HCT116 (cell line): Measurements from ENCODE around the gene ESF1. TPM values are rescaled to one million over a fixed set of nuclear protein-coding genes. Genes with fewer than 3 reads are reported as not detected.

Experiments used
- ATAC-seq: fragments of 200-7000 bp; cut with Tn5 transposase; 2 replicates; pipeline ENCODE4 v1.9.1; 2020; ENCODE audit warnings: mild to moderate bottlenecking, moderate library complexity
- BruUV-seq: library from RNA; stranded (reverse); fragments of 400-500 nt; replicated peaks from 2 replicates; lab custom pipeline; 2021; lab: Mats Ljungman, UMichigan
- CTCF ChIA-PET: fragments of 300-600 bp; sonication (Branson Sonifier 250); formaldehyde crosslinking; loops from one replicate; lab custom pipeline; 2021; ENCODE audit warnings: antibody characterized with exemption; lab: Charles Lee
- POLR2A ChIA-PET: fragments of 300-600, 350-600 bp; sonication (Branson Sonifier 250); formaldehyde crosslinking; loops from one replicate; lab custom pipeline; 2021; ENCODE audit warnings: antibody characterized with exemption; lab: Charles Lee
- RAD21 ChIA-PET, 2 experiments: fragments of 300-600 bp; sonication (Branson Sonifier 250); formaldehyde crosslinking; loops; one replicate each; lab custom pipeline; 2023; ENCODE audit warnings: low total read pairs in 2 of 2; ENCODE audit not compliant: uncharacterized antibody in 2 of 2, unreplicated experiment in 2 of 2, low non-redundant PET in 1 of 2; lab: Charles Lee
- DNase-seq: peaks from one replicate; pipeline ENCODE4 v3.0.0-alpha.2; 2010; ENCODE audit warnings: low read depth, low spot score
- H2AFZ ChIP-seq: fragments of 200-600 bp; shearing (Covaris generic), sonication (generic); 2 replicates; pipeline ENCODE4 v1.6.1; 2017; ENCODE audit warnings: low read depth, mixed run types, mixed read lengths, antibody characterized with exemption, low read length; ENCODE audit not compliant: poor library complexity, severe bottlenecking
- H3K27ac ChIP-seq: 2 replicates; pipeline ENCODE4 v1.5.1; 2012; ENCODE audit warnings: low read depth, low read length
- H3K27me3 ChIP-seq: fragments of 200-600 bp; sonication (generic); 2 replicates; pipeline ENCODE4 v1.6.1; 2016; ENCODE audit warnings: mixed run types, low read length, mixed read lengths; ENCODE audit not compliant: insufficient read depth
- H3K36me3 ChIP-seq, 2 experiments: fragments of 200-500 bp in 1 of 2; fragments of 200-600 bp in 1 of 2; sonication (Bioruptor generic) in 1 of 2; sonication (generic) in 1 of 2; 2 replicates each; pipeline versions ENCODE4 v1.5.1 to v1.6.1; 2014 to 2016; ENCODE audit warnings: low read length in 2 of 2, inconsistent platforms in 1 of 2, mixed read lengths in 1 of 2, mixed run types in 1 of 2; ENCODE audit not compliant: insufficient read depth in 2 of 2, control insufficient read depth in 1 of 2
- H3K4me1 ChIP-seq, 2 experiments: fragments of 200-600 bp in 1 of 2; sonication (generic) in 1 of 2; 2 replicates each; pipeline versions ENCODE4 v1.5.1 to v1.6.1; 2012 to 2017; ENCODE audit warnings: low read length in 2 of 2, inconsistent platforms in 1 of 2, mild to moderate bottlenecking in 1 of 2, mixed read lengths in 1 of 2, mixed run types in 1 of 2, moderate library complexity in 1 of 2; ENCODE audit not compliant: insufficient read depth in 2 of 2, control insufficient read depth in 1 of 2
- H3K4me2 ChIP-seq: fragments of 200-600 bp; sonication (generic); 2 replicates; pipeline ENCODE4 v1.6.1; 2017; ENCODE audit warnings: mixed run types, low read length, mixed read lengths
- H3K4me3 ChIP-seq, 2 experiments: fragments of 200-600 bp in 1 of 2; sonication (generic) in 1 of 2; replicated peaks in 1 of 2; 2 replicates each; pipeline ENCODE4 v1.5.1; 2011 to 2016; ENCODE audit warnings: low read length in 2 of 2, control low read depth in 1 of 2, low read depth in 1 of 2, mild to moderate bottlenecking in 1 of 2, mixed read lengths in 1 of 2, mixed run types in 1 of 2
- H3K79me2 ChIP-seq: fragments of 200-600 bp; sonication (generic); 2 replicates; pipeline ENCODE4 v1.6.1; 2017; ENCODE audit warnings: mild to moderate bottlenecking, mixed run types, low read length, moderate library complexity, mixed read lengths; ENCODE audit not compliant: insufficient read depth
- H3K9ac ChIP-seq: fragments of 200-600 bp; sonication (generic); 2 replicates; pipeline ENCODE4 v1.6.1; 2016; ENCODE audit warnings: low read length, mixed read lengths
- H3K9me2 ChIP-seq: fragments of 200-600 bp; sonication (generic), shearing (Covaris generic); 2 replicates; pipeline ENCODE4 v1.6.1; 2017; ENCODE audit warnings: mixed run types, mild to moderate bottlenecking, moderate library complexity; ENCODE audit not compliant: insufficient read depth
- H3K9me3 ChIP-seq, 2 experiments: fragments of 200-500 bp in 1 of 2; fragments of 200-600 bp in 1 of 2; sonication (Bioruptor generic) in 1 of 2; sonication (generic) in 1 of 2; 2 replicates each; pipeline ENCODE4 v1.6.1; 2014 to 2017; ENCODE audit warnings: low read length in 2 of 2, mixed read lengths in 2 of 2, inconsistent platforms in 1 of 2, low read depth in 1 of 2, mild to moderate bottlenecking in 1 of 2, mixed run types in 1 of 2, moderate library complexity in 1 of 2; ENCODE audit not compliant: control insufficient read depth in 1 of 2, insufficient read depth in 1 of 2
- H4K20me1 ChIP-seq: fragments of 200-600 bp; sonication (generic), shearing (Covaris generic); 2 replicates; pipeline ENCODE4 v1.6.1; 2017; ENCODE audit warnings: mixed run types, mild to moderate bottlenecking, moderate library complexity; ENCODE audit not compliant: insufficient read depth
- CBX3 ChIP-seq: IDR thresholded peaks from 2 replicates; pipeline ENCODE4 v1.6.1; 2012; ENCODE audit warnings: low read depth
- EGR1 ChIP-seq: IDR thresholded peaks from 2 replicates; pipeline ENCODE4 v1.6.1; 2012; ENCODE audit warnings: low read depth
- ELF1 ChIP-seq: IDR thresholded peaks from 2 replicates; pipeline ENCODE4 v1.6.1; 2012; ENCODE audit warnings: low read depth, borderline replicate concordance
- EZH2 ChIP-seq: fragments of 200-600 bp; sonication (generic); IDR thresholded peaks from 2 replicates; pipeline ENCODE4 v1.6.1; 2017; ENCODE audit warnings: antibody characterized with exemption, mixed run types
- FOSL1 ChIP-seq: IDR thresholded peaks from 2 replicates; pipeline ENCODE4 v1.6.1; 2012; ENCODE audit warnings: low read depth
- MAX ChIP-seq: IDR thresholded peaks from 2 replicates; pipeline ENCODE4 v1.6.1; 2012
- POLR2AphosphoS5 ChIP-seq: IDR thresholded peaks from 2 replicates; pipeline ENCODE4 v1.6.1; 2011; ENCODE audit warnings: mild to moderate bottlenecking, low read depth, low read length, moderate library complexity
- RAD21 ChIP-seq: IDR thresholded peaks from 2 replicates; pipeline ENCODE4 v1.6.1; 2012; ENCODE audit warnings: low read depth, mild to moderate bottlenecking
- SP1 ChIP-seq: IDR thresholded peaks from 2 replicates; pipeline ENCODE4 v1.6.1; 2012; ENCODE audit warnings: low read depth
- TCF7L2 ChIP-seq: IDR thresholded peaks from 2 replicates; pipeline ENCODE4 v1.7.0; 2011; ENCODE audit warnings: borderline replicate concordance, inconsistent platforms; ENCODE audit not compliant: insufficient read depth, insufficient read length; ENCODE audit errors: extremely low read depth
- ZNF274 ChIP-seq: fragments of 200-500 bp; sonication (Bioruptor generic); IDR thresholded peaks from 2 replicates; pipeline ENCODE4 v1.6.1; 2014; ENCODE audit warnings: mild to moderate bottlenecking, low read depth, low read length, inconsistent platforms
- intact Hi-C: fragments of 100-400 bp; cut with micrococcal nuclease; formaldehyde crosslinking; loops from 2 replicates; pipeline ENCODE4 v1.10.0; 2022
- total RNA-seq: library from RNA; stranded (reverse); gene quantifications from one replicate; pipeline ENCODE4 v1.2.1, GENCODE V29; 2021; ENCODE audit not compliant: unreplicated experiment
- TF ChIP-seq, protein P1 (sequence below): IDR thresholded peaks from 2 replicates; pipeline ENCODE4 v1.6.1; 2012; ENCODE audit warnings: low read depth

ESF1 gene
- total RNA-seq, 1 experiment from 2014 or later: 25.4 TPM

DNA sequence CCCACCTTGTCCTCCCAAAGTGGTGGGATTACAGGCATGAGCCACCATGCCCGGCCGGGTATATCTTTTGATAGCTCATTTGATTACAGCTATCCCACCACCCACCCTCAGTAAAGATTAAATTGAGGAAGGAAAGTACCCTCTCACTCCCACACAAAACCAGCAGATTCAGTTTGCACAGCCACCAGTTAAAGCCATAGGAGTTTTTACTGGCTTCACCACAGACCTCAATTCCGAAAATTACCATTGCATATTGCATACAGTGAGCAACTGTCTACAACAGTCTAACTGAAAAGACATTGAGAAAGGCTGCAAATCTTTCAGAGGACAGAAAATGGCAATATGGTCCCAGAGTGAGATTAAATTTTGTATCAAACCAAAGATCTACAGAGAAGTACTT is 34.9 kb downstream of the ESF1 start:
- ChIA-PET POLR2A (no interaction called here), RAD21 (no interaction called here), CTCF (no interaction called here)
- Histone ChIP-seq H3K36me3 (peaks cover 4 to 8% of the 10 kb centered on the region in 2 experiments; a peak in 3 of 4 replicates), H2AFZ (no peak overlapping the region), H4K20me1 (0 out of 2 replicates have a peak, but pooled peaks cover 3% of the 10 kb centered on the region), H3K9ac (no peak overlapping the region), H3K4me2 (no peak overlapping the region), H3K27ac (no peak overlapping the region), H3K79me2 (peaks cover 9% of the 10 kb centered on the region; the same call in 1 of the 2 replicates), H3K9me3 (no peaks in the 10 kb centered on the region), H3K4me3 (no peak overlapping the region), H3K4me1 (no peaks in the 10 kb centered on the region), H3K9me2 (no peaks in the 10 kb centered on the region), H3K27me3 (no peaks in the 10 kb centered on the region)
- intact Hi-C loops: no loop called here
- ATAC-seq: no peak
- BruUV-seq: no TSS peak
- TF ChIP-seq ELF1 (no peak), FOSL1 (no peak), TCF7L2 (no peak), RAD21 (no peak), POLR2AphosphoS5 (no peak), ZNF274 (no peak), CBX3 (no peak), EGR1 (no peak), MAX (no peak), EZH2 (no peak), SP1 (no peak)
- TF ChIP-seq, protein P1, sequence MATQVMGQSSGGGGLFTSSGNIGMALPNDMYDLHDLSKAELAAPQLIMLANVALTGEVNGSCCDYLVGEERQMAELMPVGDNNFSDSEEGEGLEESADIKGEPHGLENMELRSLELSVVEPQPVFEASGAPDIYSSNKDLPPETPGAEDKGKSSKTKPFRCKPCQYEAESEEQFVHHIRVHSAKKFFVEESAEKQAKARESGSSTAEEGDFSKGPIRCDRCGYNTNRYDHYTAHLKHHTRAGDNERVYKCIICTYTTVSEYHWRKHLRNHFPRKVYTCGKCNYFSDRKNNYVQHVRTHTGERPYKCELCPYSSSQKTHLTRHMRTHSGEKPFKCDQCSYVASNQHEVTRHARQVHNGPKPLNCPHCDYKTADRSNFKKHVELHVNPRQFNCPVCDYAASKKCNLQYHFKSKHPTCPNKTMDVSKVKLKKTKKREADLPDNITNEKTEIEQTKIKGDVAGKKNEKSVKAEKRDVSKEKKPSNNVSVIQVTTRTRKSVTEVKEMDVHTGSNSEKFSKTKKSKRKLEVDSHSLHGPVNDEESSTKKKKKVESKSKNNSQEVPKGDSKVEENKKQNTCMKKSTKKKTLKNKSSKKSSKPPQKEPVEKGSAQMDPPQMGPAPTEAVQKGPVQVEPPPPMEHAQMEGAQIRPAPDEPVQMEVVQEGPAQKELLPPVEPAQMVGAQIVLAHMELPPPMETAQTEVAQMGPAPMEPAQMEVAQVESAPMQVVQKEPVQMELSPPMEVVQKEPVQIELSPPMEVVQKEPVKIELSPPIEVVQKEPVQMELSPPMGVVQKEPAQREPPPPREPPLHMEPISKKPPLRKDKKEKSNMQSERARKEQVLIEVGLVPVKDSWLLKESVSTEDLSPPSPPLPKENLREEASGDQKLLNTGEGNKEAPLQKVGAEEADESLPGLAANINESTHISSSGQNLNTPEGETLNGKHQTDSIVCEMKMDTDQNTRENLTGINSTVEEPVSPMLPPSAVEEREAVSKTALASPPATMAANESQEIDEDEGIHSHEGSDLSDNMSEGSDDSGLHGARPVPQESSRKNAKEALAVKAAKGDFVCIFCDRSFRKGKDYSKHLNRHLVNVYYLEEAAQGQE: no peak
- DNase-seq: no peak
